Measurements from ENCODE around the gene FLOT1. TPM values are rescaled to one million over a fixed set of nuclear protein-coding genes. Genes with fewer than 3 reads are reported as not detected.

Gene FLOT1
- total RNA-seq, 1 experiment from 2014 or later: 111 TPM

GRCh38 chr6:30717129-30717844 lies 25.2 kb downstream of the FLOT1 start, which contains the start of gene MDC1:
Gene MDC1 (minus strand): TSS chr6:30717281. CDS start chr6:30715175, 2,106 bp downstream.
- H2BK15ac ChIP-seq (ENCODE audit: low read depth, low read length): no peak within 1 kb of the TSS
- no peak within 1 kb of the TSS for H4K8ac ChIP-seq (replicated peaks; ENCODE audit: insufficient read length, low read depth, low read length)
- peak; percentile 35; the same call in 2 of the 3 replicates for TF ChIP-seq CTCF (conservative IDR thresholded peaks at IDR 0.05)
- Mint-ChIP-seq H3K27ac (peak within 1 kb of the TSS; percentile 100), H3K36me3 (ENCODE audit: insufficient read depth in 1 of 3, low read depth in 3 of 3) (peaks cover 39 to 58% (median 53%) of the 10 kb centered on the region in 3 experiments), H3K4me1 (peaks cover 21 to 28% of the 10 kb centered on the region in 2 experiments), H3K27me3 (ENCODE audit: low read depth) (peaks cover 3% of the 10 kb centered on the region; the same call in 1 of the 2 replicates), H3K9me3 (peaks cover 6 to 7% of the 10 kb centered on the region in 2 experiments; a peak in 4 of 5 replicates), H3K4me3 (peak within 1 kb of the TSS; percentile 93 to 98)
- no peaks in the 10 kb centered on the region for H4K20me1 ChIP-seq (ENCODE audit: control insufficient read depth, insufficient read depth, insufficient read length)
- no peak within 1 kb of the TSS for H2AK5ac ChIP-seq (ENCODE audit: insufficient read length, low read length)
- H4K5ac ChIP-seq (ENCODE audit: insufficient read length, low read depth, low read length): peak within 1 kb of the TSS; percentile 31
- H3K27me3 ChIP-seq (ENCODE audit: insufficient read depth, low read length): no peaks in the 10 kb centered on the region
- DNase-seq: peak; percentile 100
- H3K79me1 ChIP-seq (ENCODE audit: insufficient read depth, low read depth, low read length, poor library complexity, severe bottlenecking): no peaks in the 10 kb centered on the region
- peak within 1 kb of the TSS; percentile 44; the same call in 1 of the 2 replicates for H3K14ac ChIP-seq (ENCODE audit: insufficient read depth, low read length)
- H3K56ac ChIP-seq (ENCODE audit: insufficient read length, low read depth, low read length): peak within 1 kb of the TSS; percentile 4
- peak within 1 kb of the TSS; percentile 92 for H3K9ac ChIP-seq (ENCODE audit: extremely low read depth, insufficient read length, low read length)
- no peak within 1 kb of the TSS for H2BK12ac ChIP-seq (ENCODE audit: insufficient read length, low read depth, low read length)
- peak within 1 kb of the TSS; percentile 90 for H3K27ac ChIP-seq (ENCODE audit: insufficient read length, low read depth, low read length)
- no CpG with 5 or more reads among the region's 48 CpGs for WGBS (ENCODE audit: extremely low coverage, insufficient read length, low lambda C conversion rate)
- H3K23ac ChIP-seq (ENCODE audit: insufficient read length, low read depth, low read length): no peak within 1 kb of the TSS
- H3K4ac ChIP-seq (ENCODE audit: low read depth, low read length): no peak within 1 kb of the TSS
- no peak within 1 kb of the TSS for H4K91ac ChIP-seq (ENCODE audit: insufficient read length, low read depth, low read length)
- no peak within 1 kb of the TSS for H2BK120ac ChIP-seq (ENCODE audit: low read depth, low read length, poor library complexity, severe bottlenecking)
- no peaks in the 10 kb centered on the region for H3K4me1 ChIP-seq (ENCODE audit: insufficient read depth, low read length)
- no peak within 1 kb of the TSS for H3T11ph ChIP-seq (ENCODE audit: low read length)
- peak within 1 kb of the TSS; percentile 78 for H3K4me2 ChIP-seq (ENCODE audit: insufficient read depth, insufficient read length, low read length)
- peak within 1 kb of the TSS; percentile 33 for H2BK5ac ChIP-seq (ENCODE audit: insufficient read length, low read length)
- H3K23me2 ChIP-seq (ENCODE audit: insufficient read length, low read depth, low read length, poor library complexity, severe bottlenecking): peaks cover 15% of the 10 kb centered on the region
- H3K18ac ChIP-seq (ENCODE audit: insufficient read length, low read depth, low read length): peak within 1 kb of the TSS; percentile 81
- no peaks in the 10 kb centered on the region for H3K9me3 ChIP-seq (ENCODE audit: control insufficient read depth, low read depth, low read length)
- H2BK20ac ChIP-seq (ENCODE audit: low read depth, low read length, poor library complexity, severe bottlenecking): no peak within 1 kb of the TSS
- no peak within 1 kb of the TSS for H2AFZ ChIP-seq (ENCODE audit: low read length)
- peaks cover 11% of the 10 kb centered on the region; the same call in 1 of the 2 replicates for H3K79me2 ChIP-seq (ENCODE audit: insufficient read depth, low read length)

Data from H9 (cell line).